Skin of body (tissue), 2 donors: ENCODE measurements around the gene C1orf35. TPM values are rescaled to one million over a fixed set of nuclear protein-coding genes. Genes with fewer than 3 reads are reported as not detected.

Experiments used
- DNase-seq: peaks from one replicate; lab custom pipeline; 2025; lab: John Stamatoyannopoulos, UW
- total RNA-seq: library from RNA; depleted of rRNA; stranded (reverse); fragments of >200 nt; gene quantifications from one replicate; pipeline ENCODE4 v1.2.3, GENCODE V29; 2014

The C1orf35 gene
- total RNA-seq, 1 donor from 2014 or later = 5.8 TPM

- DNase-seq = no peak
These were observed 8.0 kb downstream of the C1orf35 start for GRCh38 chr1:228095161-228095560.

GRCh38 chr1:228094432-228095016 lies 8.6 kb downstream of the C1orf35 start:
- DNase-seq = no peak

- no peak for DNase-seq
These were observed 9.8 kb downstream of the C1orf35 start for GRCh38 chr1:228093050-228093906.

- no peak for DNase-seq
These were observed 10.6 kb downstream of the C1orf35 start for GRCh38 chr1:228092342-228093049.

- DNase-seq = no peak
These were observed 12.0 kb downstream of the C1orf35 start for GRCh38 chr1:228091084-228091483.

GRCh38 chr1:228090613-228091081 lies 12.5 kb downstream of the C1orf35 start:
- DNase-seq = no peak

- no peak for DNase-seq
These were observed 13.4 kb downstream of the C1orf35 start for GRCh38 chr1:228089519-228090380.

GRCh38 chr1:228088586-228089498 lies 14.3 kb downstream of the C1orf35 start:
- DNase-seq = no peak

GRCh38 chr1:228087771-228088251 lies 15.3 kb downstream of the C1orf35 start:
- DNase-seq = no peak

- no peak for DNase-seq
These were observed 17.7 kb downstream of the C1orf35 start for GRCh38 chr1:228085287-228085951.

GRCh38 chr1:228084797-228085196 lies 18.3 kb downstream of the C1orf35 start:
- no peak for DNase-seq

- no peak for DNase-seq
These were observed 18.8 kb downstream of the C1orf35 start for GRCh38 chr1:228084325-228084724.

- no peak for DNase-seq
These were observed 19.2 kb downstream of the C1orf35 start for GRCh38 chr1:228083871-228084278.

- DNase-seq = no peak
These were observed 19.9 kb downstream of the C1orf35 start for GRCh38 chr1:228082918-228083870.

- peak; percentile 95 for DNase-seq
These were observed 20.8 kb downstream of the C1orf35 start, which contains the start of gene ARF1 for GRCh38 chr1:228082214-228082917. ARF1 (plus strand) TSS chr1:228082708; CDS start chr1:228097115, 14,407 bp downstream.

- no peak for DNase-seq
These were observed 21.4 kb downstream of the C1orf35 start for GRCh38 chr1:228081578-228082213.

GRCh38 chr1:228081144-228081543 lies 22.0 kb downstream of the C1orf35 start:
- DNase-seq = no peak
